H9 (cell line): ENCODE measurements around the gene TMPRSS3. TPM values are rescaled to one million over a fixed set of nuclear protein-coding genes. Genes with fewer than 3 reads are reported as not detected.
"Not testable (repeated sequence)": the region's sequence is repeated elsewhere in the genome, so short reads cannot be mapped to it uniquely, and the experiment has no call there.

Source experiments
- DNase-seq: peaks from one replicate; pipeline ENCODE4 v3.0.0-alpha.2; 2017
- H2AFZ ChIP-seq: one replicate; pipeline ENCODE4 v1.6.1; 2013; ENCODE audit warnings: mild to moderate bottlenecking, low read length, control low read depth, moderate library complexity
- H2AK5ac ChIP-seq: 2 replicates; pipeline ENCODE4 v1.6.1; 2013; ENCODE audit warnings: low read length, control low read depth, mixed read lengths; ENCODE audit not compliant: insufficient read length
- H2BK120ac ChIP-seq: one replicate; pipeline ENCODE4 v1.6.1; 2013; ENCODE audit warnings: low read depth, mild to moderate bottlenecking, low read length, control low read depth, inconsistent platforms; ENCODE audit not compliant: poor library complexity, severe bottlenecking
- H2BK12ac ChIP-seq: 2 replicates; pipeline ENCODE4 v1.6.1; 2013; ENCODE audit warnings: low read length, control low read depth, mixed read lengths, low read depth; ENCODE audit not compliant: insufficient read length
- H2BK15ac ChIP-seq: 2 replicates; pipeline ENCODE4 v1.6.1; 2013; ENCODE audit warnings: low read depth, low read length, control low read depth
- H2BK20ac ChIP-seq: one replicate; pipeline ENCODE4 v1.6.1; 2013; ENCODE audit warnings: low read depth, mild to moderate bottlenecking, low read length, control low read depth, inconsistent platforms; ENCODE audit not compliant: poor library complexity, severe bottlenecking
- H2BK5ac ChIP-seq: 2 replicates; pipeline ENCODE4 v1.6.1; 2013; ENCODE audit warnings: low read length, control low read depth, mixed read lengths; ENCODE audit not compliant: insufficient read length
- H3K14ac ChIP-seq: 2 replicates; pipeline ENCODE4 v1.6.1; 2013; ENCODE audit warnings: low read length, control low read depth; ENCODE audit not compliant: insufficient read depth
- H3K18ac ChIP-seq: 2 replicates; pipeline ENCODE4 v1.6.1; 2013; ENCODE audit warnings: low read depth, mild to moderate bottlenecking, mixed read lengths, low read length, control low read depth; ENCODE audit not compliant: insufficient read length
- H3K23ac ChIP-seq: 2 replicates; pipeline ENCODE4 v1.6.1; 2013; ENCODE audit warnings: low read length, control low read depth, mixed read lengths, low read depth; ENCODE audit not compliant: insufficient read length
- H3K23me2 ChIP-seq: 2 replicates; pipeline ENCODE4 v1.6.1; 2013; ENCODE audit warnings: low read depth, mild to moderate bottlenecking, mixed read lengths, low read length, control low read depth; ENCODE audit not compliant: insufficient read length, poor library complexity, severe bottlenecking
- H3K27ac ChIP-seq: 2 replicates; pipeline ENCODE4 v1.5.1; 2013; ENCODE audit warnings: low read length, control low read depth, mixed read lengths, low read depth; ENCODE audit not compliant: insufficient read length
- H3K27me3 ChIP-seq: 2 replicates; pipeline ENCODE4 v1.6.1; 2013; ENCODE audit warnings: low read length, control low read depth, inconsistent platforms; ENCODE audit not compliant: insufficient read depth
- H3K4ac ChIP-seq: 2 replicates; pipeline ENCODE4 v1.6.1; 2013; ENCODE audit warnings: low read depth, mild to moderate bottlenecking, control low read depth, inconsistent platforms, low read length, moderate library complexity
- H3K4me1 ChIP-seq: 2 replicates; pipeline ENCODE4 v1.6.1; 2013; ENCODE audit warnings: low read length, control low read depth, inconsistent platforms; ENCODE audit not compliant: insufficient read depth
- H3K4me2 ChIP-seq: 2 replicates; pipeline ENCODE4 v1.6.1; 2013; ENCODE audit warnings: low read length, control low read depth, mixed read lengths; ENCODE audit not compliant: insufficient read length, insufficient read depth
- H3K56ac ChIP-seq: 2 replicates; pipeline ENCODE4 v1.6.1; 2013; ENCODE audit warnings: low read depth, mild to moderate bottlenecking, mixed read lengths, low read length, control low read depth; ENCODE audit not compliant: insufficient read length
- H3K79me1 ChIP-seq: 2 replicates; pipeline ENCODE4 v1.6.1; 2013; ENCODE audit warnings: low read depth, mild to moderate bottlenecking, moderate library complexity, low read length, control low read depth, inconsistent platforms; ENCODE audit not compliant: insufficient read depth, poor library complexity, severe bottlenecking
- H3K79me2 ChIP-seq: 2 replicates; pipeline ENCODE4 v1.6.1; 2013; ENCODE audit warnings: low read length, control low read depth, inconsistent platforms; ENCODE audit not compliant: insufficient read depth
- H3K9ac ChIP-seq: 2 replicates; pipeline ENCODE4 v1.6.1; 2013; ENCODE audit warnings: low read length, control low read depth, mixed read lengths; ENCODE audit not compliant: insufficient read length; ENCODE audit errors: extremely low read depth
- H3K9me3 ChIP-seq: one replicate; pipeline ENCODE4 v1.6.1; 2013; ENCODE audit warnings: low read depth, low read length, inconsistent platforms; ENCODE audit not compliant: control insufficient read depth
- H3T11ph ChIP-seq: one replicate; pipeline ENCODE4 v1.6.1; 2013; ENCODE audit warnings: mild to moderate bottlenecking, low read length, control low read depth, inconsistent platforms
- H4K20me1 ChIP-seq: one replicate; pipeline ENCODE4 v1.6.1; 2013; ENCODE audit not compliant: control insufficient read depth, insufficient read length, insufficient read depth
- H4K5ac ChIP-seq: 2 replicates; pipeline ENCODE4 v1.6.1; 2013; ENCODE audit warnings: low read depth, mild to moderate bottlenecking, mixed read lengths, low read length, control low read depth; ENCODE audit not compliant: insufficient read length
- H4K8ac ChIP-seq: replicated peaks from 2 replicates; pipeline ENCODE4 v1.6.1; 2013; ENCODE audit warnings: low read length, control low read depth, mixed read lengths, low read depth; ENCODE audit not compliant: insufficient read length
- H4K91ac ChIP-seq: 2 replicates; pipeline ENCODE4 v1.6.1; 2013; ENCODE audit warnings: low read depth, mild to moderate bottlenecking, moderate library complexity, mixed read lengths, low read length, control low read depth; ENCODE audit not compliant: insufficient read length
- H3K27ac Mint-ChIP-seq, 3 experiments: 2 replicates in 2 of 3; 3 replicates in 1 of 3; pipeline ENCODE4 v1.8.0; 2020 to 2021; ENCODE audit warnings: mixed read lengths in 3 of 3, mild to moderate bottlenecking in 1 of 3, moderate library complexity in 1 of 3
- H3K27me3 Mint-ChIP-seq: 2 replicates; pipeline ENCODE4 v1.8.0; 2021; ENCODE audit warnings: low read depth, mild to moderate bottlenecking, moderate library complexity, mixed read lengths
- H3K36me3 Mint-ChIP-seq, 3 experiments: 2 replicates in 2 of 3; 3 replicates in 1 of 3; pipeline ENCODE4 v1.8.0; 2020 to 2021; ENCODE audit warnings: low read depth in 3 of 3, mixed read lengths in 3 of 3; ENCODE audit not compliant: insufficient read depth in 1 of 3
- H3K4me1 Mint-ChIP-seq, 2 experiments: 2 replicates each; pipeline ENCODE4 v1.8.0; 2020; ENCODE audit warnings: mixed read lengths in 2 of 2
- H3K4me3 Mint-ChIP-seq, 2 experiments: 2 replicates in 1 of 2; 3 replicates in 1 of 2; pipeline ENCODE4 v1.8.0; 2020 to 2021; ENCODE audit warnings: mild to moderate bottlenecking in 2 of 2, mixed read lengths in 2 of 2, moderate library complexity in 1 of 2
- H3K9me3 Mint-ChIP-seq, 2 experiments: 2 replicates in 1 of 2; 3 replicates in 1 of 2; pipeline ENCODE4 v1.8.0; 2020; ENCODE audit warnings: mild to moderate bottlenecking in 2 of 2, mixed read lengths in 2 of 2, moderate library complexity in 1 of 2
- CTCF ChIP-seq: fragments of 200-600 bp; sonication (generic); conservative IDR thresholded peaks from 3 replicates; pipeline ENCODE4 v1.8.0; 2021; ENCODE audit warnings: antibody characterized with exemption, mild to moderate bottlenecking
- WGBS: extraction: QIAGEN DNeasy Blood & Tissue Kit; methylation state at CpG from one replicate; pipeline ENCODE4 v1.1.7; 2013; ENCODE audit warnings: missing lambda C conversion rate, low lambda C conversion rate, mixed read lengths; ENCODE audit not compliant: insufficient read length; ENCODE audit errors: extremely low coverage; 5-methylcytosine and 5-hydroxymethylcytosine counted together
- total RNA-seq: library from RNA; stranded (reverse); gene quantifications from 2 replicates; pipeline ENCODE4 v1.2.1, GENCODE V29; 2021

TMPRSS3 gene
- total RNA-seq, 1 experiment from 2014 or later, result 0.31 TPM

- no peaks in the 10 kb centered on the region for H3K27me3 ChIP-seq
- no peak overlapping the region for H2BK12ac ChIP-seq
- no peak overlapping the region for H2AK5ac ChIP-seq
- no peak overlapping the region for H3K27ac ChIP-seq
- H3K36me3 Mint-ChIP-seq, result no peaks in the 10 kb centered on the region
- no peaks in the 10 kb centered on the region for H3K79me1 ChIP-seq
- no peak overlapping the region for H3K9ac ChIP-seq
- no peak overlapping the region for H3K23ac ChIP-seq
- no peak overlapping the region for H2BK120ac ChIP-seq
- no peaks in the 10 kb centered on the region for H3K23me2 ChIP-seq
- no peak overlapping the region for H3K4ac ChIP-seq
- H3K27ac Mint-ChIP-seq, result no peak overlapping the region
- H3K27me3 Mint-ChIP-seq, result peaks cover 3% of the 10 kb centered on the region
- H3K4me1 Mint-ChIP-seq, result peaks cover 0 to 12% of the 10 kb centered on the region in 2 experiments; a peak in 3 of 4 replicates
- H3K4me2 ChIP-seq, result no peak overlapping the region
- H3K9me3 Mint-ChIP-seq, result no peaks in the 10 kb centered on the region
- no peak overlapping the region for H3K14ac ChIP-seq
- no peak overlapping the region for H3K56ac ChIP-seq
- no peak overlapping the region for H2AFZ ChIP-seq
- no peak overlapping the region for H3K18ac ChIP-seq
- DNase-seq, result no peak
- H3K79me2 ChIP-seq, result no peaks in the 10 kb centered on the region
- H3K9me3 ChIP-seq, result no peaks in the 10 kb centered on the region
- no peak overlapping the region for H4K5ac ChIP-seq
- no peak overlapping the region for H2BK15ac ChIP-seq
- no peak overlapping the region for H2BK20ac ChIP-seq
- H3T11ph ChIP-seq, result no peak overlapping the region
- H4K20me1 ChIP-seq, result no peaks in the 10 kb centered on the region
- H4K91ac ChIP-seq, result no peak overlapping the region
- H3K4me1 ChIP-seq, result no peaks in the 10 kb centered on the region
- no peak overlapping the region for H3K4me3 Mint-ChIP-seq
- no peak overlapping the region for H4K8ac ChIP-seq
- H2BK5ac ChIP-seq, result no peak overlapping the region
- TF ChIP-seq CTCF, result no peak
- no CpG with 5 or more reads among the region's 7 CpGs for WGBS
Observed at GRCh38 chr21:42409366-42409765, 13.5 kb upstream of the TMPRSS3 start.

DNA sequence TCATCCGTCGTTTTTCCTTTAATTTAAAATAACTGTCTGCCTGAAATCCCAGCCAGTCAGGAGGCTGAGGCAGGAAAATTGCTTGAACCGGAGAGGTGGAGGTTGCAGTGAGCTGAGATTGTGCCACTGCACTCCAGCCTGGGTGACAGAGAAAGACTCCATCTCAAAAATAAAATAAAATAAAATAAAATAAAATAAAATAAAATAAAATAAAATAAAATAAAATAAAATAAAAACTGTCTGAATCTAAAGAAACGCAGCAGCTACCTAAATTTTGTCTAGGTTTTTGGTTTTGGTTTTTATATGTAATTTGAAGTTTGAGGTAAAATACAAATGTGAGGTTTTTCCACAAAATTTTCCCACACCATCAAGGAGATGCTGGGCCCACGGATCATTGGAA is 12.9 kb upstream of the TMPRSS3 start:
- H3K27me3 Mint-ChIP-seq, H3K4me1 ChIP-seq, H4K20me1 ChIP-seq, H3K9ac ChIP-seq, H4K91ac ChIP-seq, H4K8ac ChIP-seq, H3K36me3 Mint-ChIP-seq, H2BK15ac ChIP-seq, H3K4me3 Mint-ChIP-seq, H3K27me3 ChIP-seq, H3T11ph ChIP-seq, H3K18ac ChIP-seq, H3K23ac ChIP-seq, H3K79me2 ChIP-seq, H3K4ac ChIP-seq, H4K5ac ChIP-seq, H2AFZ ChIP-seq, H2BK120ac ChIP-seq, H3K14ac ChIP-seq, H3K9me3 Mint-ChIP-seq, H3K79me1 ChIP-seq, H2BK20ac ChIP-seq, H3K4me2 ChIP-seq, H2AK5ac ChIP-seq, H3K27ac ChIP-seq, H3K9me3 ChIP-seq, H2BK5ac ChIP-seq, H2BK12ac ChIP-seq, H3K27ac Mint-ChIP-seq, DNase-seq, H3K56ac ChIP-seq, H3K23me2 ChIP-seq: not testable (repeated sequence)
- peaks cover 0 to 12% of the 10 kb centered on the region in 2 experiments for H3K4me1 Mint-ChIP-seq
- WGBS, result no CpG with 5 or more reads among the region's 5 CpGs
